ENCODE results near the gene CDH23.

CDH23 gene

GRCh38 chr10:71751515-71752224, 354.9 kb downstream of the CDH23 start:
- no peaks in the 10 kb centered on the region for H3K27me3 ChIP-seq (ENCODE audit: insufficient read depth, insufficient read length)
- no peaks in the 10 kb centered on the region for H3K36me3 ChIP-seq (ENCODE audit: insufficient read depth, insufficient read length, low read length)
- H3K4me3 ChIP-seq (ENCODE audit: insufficient read length, low read depth) = no peak overlapping the region
- H3K9ac ChIP-seq (ENCODE audit: insufficient read length, low read depth) = no peak overlapping the region
- H3K9me3 ChIP-seq (ENCODE audit: insufficient read depth, low read length) = no peaks in the 10 kb centered on the region
- peaks cover 7% of the 10 kb centered on the region for H3K4me1 ChIP-seq (ENCODE audit: insufficient read depth, insufficient read length)
- TF ChIP-seq YY1 (IDR thresholded peaks at IDR 0.05; ENCODE audit: insufficient read depth, insufficient read length) = no peak
- TF ChIP-seq ZNF274 (IDR thresholded peaks at IDR 0.05; ENCODE audit: low read depth, low read length) = no peak
- TF ChIP-seq SUZ12 (IDR thresholded peaks at IDR 0.05; ENCODE audit: extremely low read depth, insufficient read depth, insufficient read length) = no peak
- no peak for DNase-seq (ENCODE audit: low read depth, low spot score)

DNA sequence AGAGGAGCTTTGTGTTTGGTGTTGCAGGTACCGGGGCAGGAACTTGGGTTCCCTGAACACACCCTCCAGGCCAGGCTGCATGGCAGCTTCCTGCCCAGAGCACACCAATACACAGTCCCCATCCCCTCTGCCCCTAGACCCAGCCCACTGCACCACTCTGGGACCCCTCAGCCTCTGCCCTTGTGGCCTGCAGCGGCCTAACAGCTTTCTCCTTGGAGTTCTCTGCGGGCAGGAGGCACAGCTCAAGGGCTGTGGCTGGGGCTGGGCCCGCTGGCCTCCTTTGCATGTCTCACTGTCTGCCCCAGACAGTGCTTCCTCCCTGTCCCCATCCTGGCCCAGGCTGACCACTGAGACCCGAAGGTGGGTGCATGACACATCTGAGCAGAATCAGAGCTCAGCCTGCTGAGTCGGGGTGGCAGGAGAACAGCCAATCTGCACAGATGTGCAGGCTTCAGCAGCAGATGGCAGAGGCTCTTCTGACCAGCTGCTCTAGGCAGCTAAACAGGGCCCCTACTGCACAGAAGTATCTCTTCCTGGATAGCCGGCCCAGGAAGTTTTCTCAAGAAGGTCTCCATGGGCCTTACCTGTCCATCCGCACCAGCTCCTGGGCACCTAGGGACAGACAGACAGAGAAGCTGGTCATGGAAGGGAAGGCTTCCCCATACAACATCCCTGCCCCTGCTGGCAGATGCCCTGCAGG, 355.8 kb downstream of the CDH23 start:
- Histone ChIP-seq H3K9ac (ENCODE audit: insufficient read length, low read depth) (no peak overlapping the region), H3K4me1 (ENCODE audit: insufficient read depth, insufficient read length) (peaks cover 4% of the 10 kb centered on the region), H3K36me3 (ENCODE audit: insufficient read depth, insufficient read length, low read length) (no peaks in the 10 kb centered on the region), H3K4me3 (ENCODE audit: insufficient read length, low read depth) (no peak overlapping the region), H3K9me3 (ENCODE audit: insufficient read depth, low read length) (no peaks in the 10 kb centered on the region), H3K27me3 (ENCODE audit: insufficient read depth, insufficient read length) (no peaks in the 10 kb centered on the region)
- TF ChIP-seq SUZ12 (IDR thresholded peaks at IDR 0.05; ENCODE audit: extremely low read depth, insufficient read depth, insufficient read length) (no peak), ZNF274 (IDR thresholded peaks at IDR 0.05; ENCODE audit: low read depth, low read length) (no peak), YY1 (IDR thresholded peaks at IDR 0.05; ENCODE audit: insufficient read depth, insufficient read length) (no peak)
- DNase-seq (ENCODE audit: low read depth, low spot score) = no peak

DNA sequence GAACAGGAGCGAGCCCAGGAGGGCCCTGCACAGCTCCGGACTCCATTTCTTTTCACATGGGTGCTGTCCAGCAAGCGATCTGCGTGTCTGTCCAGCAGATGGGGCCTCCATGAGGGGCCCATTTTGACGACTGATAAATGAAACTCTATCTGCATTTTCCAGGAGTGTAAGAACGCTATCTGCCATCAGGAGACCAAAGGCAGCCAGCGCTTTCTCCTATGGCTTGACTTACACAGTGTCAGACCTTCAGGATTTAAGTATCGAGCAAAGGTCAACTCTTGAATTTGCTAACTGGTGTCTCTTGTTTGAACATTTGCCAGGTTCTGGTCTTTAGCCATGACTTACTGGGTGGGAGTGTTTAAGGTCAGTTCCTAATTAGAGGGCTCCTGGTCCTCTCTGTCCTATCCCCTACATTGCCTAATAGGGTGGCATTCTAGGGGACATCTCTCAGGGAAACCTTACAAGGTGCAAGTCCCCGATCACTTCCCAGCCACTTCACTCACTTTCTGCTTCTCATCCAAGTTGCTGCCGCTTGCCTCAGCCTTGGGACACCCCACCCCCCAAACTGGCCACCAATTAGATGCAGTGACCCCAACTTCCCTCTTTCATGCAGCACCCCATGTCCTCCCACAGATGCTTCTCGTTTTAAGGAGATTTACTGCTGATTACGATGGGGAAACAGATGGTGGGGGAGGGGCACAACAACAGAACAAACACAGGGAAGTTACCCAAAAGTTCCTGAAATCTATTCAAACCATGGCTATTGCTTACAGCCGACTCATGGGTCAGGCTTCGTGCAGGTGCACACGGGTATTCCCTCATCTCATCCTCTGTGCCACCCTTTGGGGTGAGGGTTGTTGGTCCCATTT, 356.6 kb downstream of the CDH23 start:
- DNase-seq (ENCODE audit: low read depth, low spot score) = no peak
- H3K4me1 ChIP-seq (ENCODE audit: insufficient read depth, insufficient read length) = peaks cover 4% of the 10 kb centered on the region

GRCh38 chr10:71753960-71754505, 357.3 kb downstream of the CDH23 start:
- TF ChIP-seq YY1 (IDR thresholded peaks at IDR 0.05; ENCODE audit: insufficient read depth, insufficient read length) = no peak
- no peak for TF ChIP-seq SUZ12 (IDR thresholded peaks at IDR 0.05; ENCODE audit: extremely low read depth, insufficient read depth, insufficient read length)
- no peak overlapping the region for H3K9ac ChIP-seq (ENCODE audit: insufficient read length, low read depth)
- H3K4me3 ChIP-seq (ENCODE audit: insufficient read length, low read depth) = no peak overlapping the region
- no peak for DNase-seq (ENCODE audit: low read depth, low spot score)
- no peaks in the 10 kb centered on the region for H3K27me3 ChIP-seq (ENCODE audit: insufficient read depth, insufficient read length)
- no peaks in the 10 kb centered on the region for H3K36me3 ChIP-seq (ENCODE audit: insufficient read depth, insufficient read length, low read length)
- no peaks in the 10 kb centered on the region for H3K4me1 ChIP-seq (ENCODE audit: insufficient read depth, insufficient read length)
- no peaks in the 10 kb centered on the region for H3K9me3 ChIP-seq (ENCODE audit: insufficient read depth, low read length)

More for the DNA sequence above, 356.6 kb downstream of the CDH23 start:
- Histone ChIP-seq H3K36me3 (ENCODE audit: insufficient read depth, insufficient read length, low read length) (no peaks in the 10 kb centered on the region), H3K9ac (ENCODE audit: insufficient read length, low read depth) (no peak overlapping the region), H3K9me3 (ENCODE audit: insufficient read depth, low read length) (no peaks in the 10 kb centered on the region), H3K4me3 (ENCODE audit: insufficient read length, low read depth) (no peak overlapping the region), H3K27me3 (ENCODE audit: insufficient read depth, insufficient read length) (no peaks in the 10 kb centered on the region)
- TF ChIP-seq SUZ12 (IDR thresholded peaks at IDR 0.05; ENCODE audit: extremely low read depth, insufficient read depth, insufficient read length) = no peak
- TF ChIP-seq ZNF274 (IDR thresholded peaks at IDR 0.05; ENCODE audit: low read depth, low read length) = no peak
- TF ChIP-seq YY1 (IDR thresholded peaks at IDR 0.05; ENCODE audit: insufficient read depth, insufficient read length) = no peak

GRCh38 chr10:71754562-71754961, 357.8 kb downstream of the CDH23 start:
- Histone ChIP-seq H3K27me3 (ENCODE audit: insufficient read depth, insufficient read length) (no peaks in the 10 kb centered on the region), H3K9me3 (ENCODE audit: insufficient read depth, low read length) (no peaks in the 10 kb centered on the region), H3K4me3 (ENCODE audit: insufficient read length, low read depth) (no peak overlapping the region), H3K4me1 (ENCODE audit: insufficient read depth, insufficient read length) (no peaks in the 10 kb centered on the region), H3K9ac (ENCODE audit: insufficient read length, low read depth) (no peak overlapping the region), H3K36me3 (ENCODE audit: insufficient read depth, insufficient read length, low read length) (no peaks in the 10 kb centered on the region)
- TF ChIP-seq YY1 (IDR thresholded peaks at IDR 0.05; ENCODE audit: insufficient read depth, insufficient read length) (no peak), ZNF274 (IDR thresholded peaks at IDR 0.05; ENCODE audit: low read depth, low read length) (no peak)
- DNase-seq (ENCODE audit: low read depth, low spot score) = no peak

DNA sequence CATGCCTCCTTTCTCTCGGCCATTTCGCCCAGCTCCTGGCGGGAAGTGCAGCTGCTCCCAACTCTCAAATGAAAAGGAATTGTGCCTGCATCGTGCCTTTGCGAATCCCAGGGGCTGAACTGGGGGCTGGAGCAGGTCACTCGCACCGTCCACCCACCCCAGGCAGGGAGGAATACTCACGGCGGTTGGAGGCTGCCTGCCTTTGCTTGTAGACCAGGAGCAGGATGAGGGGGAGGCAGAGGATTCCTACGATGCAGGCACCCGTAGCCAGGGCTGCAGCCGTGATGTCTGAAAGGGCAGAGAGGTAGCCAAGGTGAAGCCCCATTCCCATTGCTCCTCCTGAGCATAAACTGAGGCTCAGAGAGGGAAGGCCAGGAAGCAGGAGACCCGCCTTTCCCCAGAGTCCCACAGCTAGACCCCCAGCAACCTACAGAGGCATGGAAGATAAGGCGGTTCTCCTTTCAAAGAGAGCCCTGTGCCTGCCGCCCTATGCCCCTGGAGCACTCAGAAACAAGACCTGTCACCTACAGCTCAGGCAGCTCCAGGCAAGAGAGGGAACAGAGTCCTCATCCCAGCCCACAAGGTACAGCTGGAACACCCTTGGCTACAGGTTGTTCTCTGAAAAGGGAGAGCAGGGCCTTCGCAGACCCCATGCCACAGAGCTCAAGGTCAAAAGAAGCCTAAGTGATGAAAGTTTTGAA, 358.6 kb downstream of the CDH23 start:
- no peak for DNase-seq (ENCODE audit: low read depth, low spot score)
- Histone ChIP-seq H3K9me3 (ENCODE audit: insufficient read depth, low read length) (no peaks in the 10 kb centered on the region), H3K4me1 (ENCODE audit: insufficient read depth, insufficient read length) (no peaks in the 10 kb centered on the region), H3K27me3 (ENCODE audit: insufficient read depth, insufficient read length) (no peaks in the 10 kb centered on the region), H3K36me3 (ENCODE audit: insufficient read depth, insufficient read length, low read length) (no peaks in the 10 kb centered on the region), H3K4me3 (ENCODE audit: insufficient read length, low read depth) (no peak overlapping the region), H3K9ac (ENCODE audit: insufficient read length, low read depth) (peak overlapping the region; percentile 32)
- no peak for TF ChIP-seq SUZ12 (IDR thresholded peaks at IDR 0.05; ENCODE audit: extremely low read depth, insufficient read depth, insufficient read length)
- no peak for TF ChIP-seq YY1 (IDR thresholded peaks at IDR 0.05; ENCODE audit: insufficient read depth, insufficient read length)
- no peak for TF ChIP-seq ZNF274 (IDR thresholded peaks at IDR 0.05; ENCODE audit: low read depth, low read length)

Data from NT2/D1 (cell line).